ENCODE data around the gene CTPS1.

Gene CTPS1

DNA sequence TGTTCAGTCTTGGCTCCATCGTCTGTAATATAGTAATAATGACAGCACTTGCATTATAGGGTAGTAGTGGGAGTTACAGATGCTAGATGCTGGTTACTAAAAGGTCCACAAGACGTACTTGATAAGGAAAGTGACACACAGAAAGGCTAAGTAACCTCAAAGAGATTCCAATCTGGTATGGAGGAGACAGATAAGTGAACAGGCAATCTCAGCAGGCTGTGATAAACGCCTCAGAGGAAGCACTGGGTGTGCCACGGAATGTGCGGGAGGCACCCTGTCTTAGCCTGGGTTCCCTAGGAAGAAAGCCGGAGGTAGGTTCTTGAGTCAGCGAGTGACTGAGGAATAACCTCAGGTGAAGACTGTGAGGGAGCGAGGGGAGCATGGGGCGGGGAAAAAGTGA lies 4.6 kb upstream of the CTPS1 start:
- Histone ChIP-seq H3K4me1 (ENCODE audit: insufficient read depth, low read length) (peaks cover 7% of the 10 kb centered on the region), H3K36me3 (ENCODE audit: insufficient read depth, low read length) (no peaks in the 10 kb centered on the region), H2AFZ (ENCODE audit: low read depth, low read length) (no peak overlapping the region)

DNA sequence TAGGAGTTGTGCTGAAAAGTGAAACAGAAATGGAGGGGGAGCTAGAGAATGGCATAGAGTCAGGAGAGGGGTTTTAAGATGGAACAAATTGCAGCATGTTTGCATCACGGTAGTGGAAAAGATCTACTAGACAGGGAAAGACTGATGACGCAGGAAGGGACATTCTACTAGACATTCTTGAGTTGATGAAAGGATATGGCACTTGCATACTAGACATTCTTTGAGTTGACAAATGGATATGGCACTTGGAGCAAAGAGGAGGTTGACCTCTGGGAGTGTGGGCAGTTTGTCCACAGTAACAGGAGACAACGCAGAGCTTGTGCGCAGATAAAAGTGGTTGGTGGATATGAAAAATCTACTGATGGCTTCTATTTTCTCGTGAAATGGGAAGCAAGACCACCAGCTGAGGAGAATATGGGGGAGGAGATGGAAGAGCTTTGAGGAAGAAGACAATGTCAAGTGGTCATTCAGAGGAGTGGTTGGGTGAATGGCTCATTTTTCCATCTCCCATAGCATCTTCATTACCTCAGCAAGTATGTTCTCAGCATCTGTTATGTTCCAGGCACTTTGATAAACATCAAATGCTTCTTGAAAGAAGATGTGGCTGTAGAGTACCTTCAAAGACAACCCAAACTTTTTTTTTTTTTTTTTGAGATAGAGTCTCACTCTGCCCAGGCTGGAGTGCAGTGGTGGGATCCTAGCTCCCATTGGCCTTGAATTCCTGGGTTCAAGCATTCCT lies 2.4 kb upstream of the CTPS1 start:
- Histone ChIP-seq H3K27me3 (ENCODE audit: insufficient read depth, low read length, poor library complexity) (no peaks in the 10 kb centered on the region), H3K4me3 (ENCODE audit: low read depth in 1 of 2, low read length in 2 of 2) (no peak overlapping the region), H3K36me3 (ENCODE audit: insufficient read depth, low read length) (peaks cover 12% of the 10 kb centered on the region), H3K4me2 (ENCODE audit: insufficient read depth, low read length) (no peak overlapping the region), H3K9me3 (ENCODE audit: insufficient read depth, low read length, severe bottlenecking) (no peaks in the 10 kb centered on the region), H3K9ac (ENCODE audit: low read depth, low read length) (no peak overlapping the region), H4K20me1 (ENCODE audit: insufficient read depth, low read length) (peaks cover 16% of the 10 kb centered on the region; the same call in 1 of the 2 replicates), H3K4me1 (ENCODE audit: insufficient read depth, low read length) (peaks cover 23% of the 10 kb centered on the region), H3K27ac (ENCODE audit: low read length) (no peak overlapping the region), H3K79me2 (ENCODE audit: insufficient read depth, low read length) (peaks cover 25% of the 10 kb centered on the region), H2AFZ (ENCODE audit: low read depth, low read length) (no peak overlapping the region)
- TF ChIP-seq, protein P1, sequence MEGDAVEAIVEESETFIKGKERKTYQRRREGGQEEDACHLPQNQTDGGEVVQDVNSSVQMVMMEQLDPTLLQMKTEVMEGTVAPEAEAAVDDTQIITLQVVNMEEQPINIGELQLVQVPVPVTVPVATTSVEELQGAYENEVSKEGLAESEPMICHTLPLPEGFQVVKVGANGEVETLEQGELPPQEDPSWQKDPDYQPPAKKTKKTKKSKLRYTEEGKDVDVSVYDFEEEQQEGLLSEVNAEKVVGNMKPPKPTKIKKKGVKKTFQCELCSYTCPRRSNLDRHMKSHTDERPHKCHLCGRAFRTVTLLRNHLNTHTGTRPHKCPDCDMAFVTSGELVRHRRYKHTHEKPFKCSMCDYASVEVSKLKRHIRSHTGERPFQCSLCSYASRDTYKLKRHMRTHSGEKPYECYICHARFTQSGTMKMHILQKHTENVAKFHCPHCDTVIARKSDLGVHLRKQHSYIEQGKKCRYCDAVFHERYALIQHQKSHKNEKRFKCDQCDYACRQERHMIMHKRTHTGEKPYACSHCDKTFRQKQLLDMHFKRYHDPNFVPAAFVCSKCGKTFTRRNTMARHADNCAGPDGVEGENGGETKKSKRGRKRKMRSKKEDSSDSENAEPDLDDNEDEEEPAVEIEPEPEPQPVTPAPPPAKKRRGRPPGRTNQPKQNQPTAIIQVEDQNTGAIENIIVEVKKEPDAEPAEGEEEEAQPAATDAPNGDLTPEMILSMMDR (IDR thresholded peaks at IDR 0.05; ENCODE audit: borderline replicate concordance, extremely low read depth, low read length, poor library complexity, severe bottlenecking), result no peak
- no peak for TF ChIP-seq EZH2 (IDR thresholded peaks at IDR 0.05; ENCODE audit: borderline replicate concordance, low read depth, low read length, severe bottlenecking)
- ATAC-seq (ENCODE audit: insufficient read depth, low read depth) (no peak), DNase-seq (no peak)

More for the DNA sequence above, 4.6 kb upstream of the CTPS1 start:
- DNase-seq (no peak), ATAC-seq (ENCODE audit: insufficient read depth, low read depth) (no peak)
- Histone ChIP-seq H3K9me3 (ENCODE audit: insufficient read depth, low read length, severe bottlenecking) (no peaks in the 10 kb centered on the region), H3K4me2 (ENCODE audit: insufficient read depth, low read length) (no peak overlapping the region), H4K20me1 (ENCODE audit: insufficient read depth, low read length) (no peaks in the 10 kb centered on the region), H3K79me2 (ENCODE audit: insufficient read depth, low read length) (peaks cover 4% of the 10 kb centered on the region; the same call in 1 of the 2 replicates), H3K27ac (ENCODE audit: low read length) (no peak overlapping the region), H3K27me3 (ENCODE audit: insufficient read depth, low read length, poor library complexity) (no peaks in the 10 kb centered on the region), H3K9ac (ENCODE audit: low read depth, low read length) (no peak overlapping the region), H3K4me3 (ENCODE audit: low read depth in 1 of 2, low read length in 2 of 2) (no peak overlapping the region)
- TF ChIP-seq, protein P1 (IDR thresholded peaks at IDR 0.05; ENCODE audit: borderline replicate concordance, extremely low read depth, low read length, poor library complexity, severe bottlenecking), result no peak
- no peak for TF ChIP-seq EZH2 (IDR thresholded peaks at IDR 0.05; ENCODE audit: borderline replicate concordance, low read depth, low read length, severe bottlenecking)

DNA sequence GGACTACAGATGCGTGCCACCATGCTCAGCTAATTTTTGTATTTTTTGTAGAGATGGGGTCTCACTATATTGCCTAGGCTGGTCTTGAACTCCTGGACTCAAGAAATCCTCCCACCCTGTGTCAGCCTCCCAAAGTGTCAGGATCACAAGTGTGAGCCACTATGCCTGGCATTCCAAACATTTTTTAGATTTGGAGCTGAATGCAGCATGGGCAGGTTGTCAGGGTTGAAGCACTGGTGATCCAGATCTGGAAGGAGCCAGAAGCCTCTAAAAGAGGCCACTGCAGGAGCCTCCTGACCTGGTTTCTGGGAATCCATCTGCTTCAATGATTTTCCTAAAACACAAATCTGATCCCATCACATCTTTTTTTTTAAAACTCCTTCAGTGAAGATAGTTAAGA lies 1.8 kb upstream of the CTPS1 start:
- no peak for TF ChIP-seq EZH2 (IDR thresholded peaks at IDR 0.05; ENCODE audit: borderline replicate concordance, low read depth, low read length, severe bottlenecking)
- TF ChIP-seq, protein P1 (IDR thresholded peaks at IDR 0.05; ENCODE audit: borderline replicate concordance, extremely low read depth, low read length, poor library complexity, severe bottlenecking), result no peak
- Histone ChIP-seq H3K27me3 (ENCODE audit: insufficient read depth, low read length, poor library complexity) (no peaks in the 10 kb centered on the region), H3K27ac (ENCODE audit: low read length) (no peak overlapping the region), H3K9ac (ENCODE audit: low read depth, low read length) (no peak overlapping the region), H3K9me3 (ENCODE audit: insufficient read depth, low read length, severe bottlenecking) (no peaks in the 10 kb centered on the region), H3K4me2 (ENCODE audit: insufficient read depth, low read length) (no peak overlapping the region), H3K36me3 (ENCODE audit: insufficient read depth, low read length) (peaks cover 16% of the 10 kb centered on the region), H3K4me1 (ENCODE audit: insufficient read depth, low read length) (peaks cover 26% of the 10 kb centered on the region), H3K79me2 (ENCODE audit: insufficient read depth, low read length) (peaks cover 31% of the 10 kb centered on the region), H3K4me3 (ENCODE audit: low read depth in 1 of 2, low read length in 2 of 2) (no peak overlapping the region), H4K20me1 (ENCODE audit: insufficient read depth, low read length) (peaks cover 22% of the 10 kb centered on the region; the same call in 1 of the 2 replicates), H2AFZ (ENCODE audit: low read depth, low read length) (no peak overlapping the region)
- ATAC-seq (ENCODE audit: insufficient read depth, low read depth) (no peak), DNase-seq (no peak)
